Prostate gland (tissue), 2 donors: ENCODE data around the gene ZNF836.

Experiments used
- POLR2A ChIP-seq: fragments of 450-650 bp; IDR thresholded peaks from one replicate; pipeline ENCODE4 v1.6.1; 2016; ENCODE audit warnings: antibody characterized with exemption, mild to moderate bottlenecking
- TF ChIP-seq, protein P1 (sequence below), 4 experiments: fragments of 200-600 bp in 2 of 4; fragments of 450-650 bp in 2 of 4; sonication (generic) in 2 of 4; IDR thresholded peaks; 1 replicate in 3 of 4; 2 replicates in 1 of 4; pipeline ENCODE4 v1.5.1; 2016 to 2019; ENCODE audit warnings: antibody characterized with exemption in 4 of 4, mild to moderate bottlenecking in 2 of 4, moderate library complexity in 2 of 4

DNA sequence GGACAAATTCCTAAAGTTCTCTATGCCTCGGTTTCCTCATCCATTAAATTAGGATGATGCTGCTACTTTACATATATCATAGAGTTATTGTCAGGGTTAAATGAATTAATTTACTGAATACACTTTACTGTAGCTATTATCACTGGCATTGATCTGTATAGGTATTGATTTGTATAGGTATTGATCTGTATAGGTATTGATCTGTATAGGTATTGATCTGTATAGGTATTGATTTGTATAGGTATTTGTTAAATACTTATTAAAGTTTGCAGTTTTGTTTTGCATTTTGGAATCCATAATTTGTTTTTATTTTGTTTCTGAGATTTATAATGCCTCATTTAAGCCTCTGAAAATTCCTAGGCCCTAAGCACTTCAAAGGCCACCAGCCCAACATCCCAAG is 16.0 kb upstream of the ZNF836 start:
- TF ChIP-seq, protein P1, sequence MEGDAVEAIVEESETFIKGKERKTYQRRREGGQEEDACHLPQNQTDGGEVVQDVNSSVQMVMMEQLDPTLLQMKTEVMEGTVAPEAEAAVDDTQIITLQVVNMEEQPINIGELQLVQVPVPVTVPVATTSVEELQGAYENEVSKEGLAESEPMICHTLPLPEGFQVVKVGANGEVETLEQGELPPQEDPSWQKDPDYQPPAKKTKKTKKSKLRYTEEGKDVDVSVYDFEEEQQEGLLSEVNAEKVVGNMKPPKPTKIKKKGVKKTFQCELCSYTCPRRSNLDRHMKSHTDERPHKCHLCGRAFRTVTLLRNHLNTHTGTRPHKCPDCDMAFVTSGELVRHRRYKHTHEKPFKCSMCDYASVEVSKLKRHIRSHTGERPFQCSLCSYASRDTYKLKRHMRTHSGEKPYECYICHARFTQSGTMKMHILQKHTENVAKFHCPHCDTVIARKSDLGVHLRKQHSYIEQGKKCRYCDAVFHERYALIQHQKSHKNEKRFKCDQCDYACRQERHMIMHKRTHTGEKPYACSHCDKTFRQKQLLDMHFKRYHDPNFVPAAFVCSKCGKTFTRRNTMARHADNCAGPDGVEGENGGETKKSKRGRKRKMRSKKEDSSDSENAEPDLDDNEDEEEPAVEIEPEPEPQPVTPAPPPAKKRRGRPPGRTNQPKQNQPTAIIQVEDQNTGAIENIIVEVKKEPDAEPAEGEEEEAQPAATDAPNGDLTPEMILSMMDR (IDR thresholded peaks at IDR 0.05), result no peak
- no peak for TF ChIP-seq POLR2A
